Measurements from ENCODE around the gene KDM6B.

Gene KDM6B

DNA sequence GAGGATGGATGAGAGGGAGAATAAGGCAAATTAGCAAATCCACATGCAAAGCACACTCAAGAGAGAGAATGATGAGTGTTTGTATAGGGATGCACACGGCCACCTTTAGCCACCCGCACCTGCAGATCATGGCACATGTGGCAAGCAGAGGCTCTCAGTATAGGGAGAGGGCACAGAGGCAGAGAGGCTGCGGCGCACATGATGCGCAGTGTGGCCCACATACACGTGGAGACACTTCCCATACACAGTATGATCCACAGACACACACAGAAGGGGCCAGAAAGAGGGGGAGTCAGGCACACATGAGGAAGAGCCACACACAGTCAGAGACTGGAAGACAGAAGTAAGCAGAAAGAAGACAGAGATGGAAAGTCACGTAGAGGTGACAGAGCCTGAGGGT, 48.1 kb downstream of the KDM6B start:
- DNase-seq, result no peak

DNA sequence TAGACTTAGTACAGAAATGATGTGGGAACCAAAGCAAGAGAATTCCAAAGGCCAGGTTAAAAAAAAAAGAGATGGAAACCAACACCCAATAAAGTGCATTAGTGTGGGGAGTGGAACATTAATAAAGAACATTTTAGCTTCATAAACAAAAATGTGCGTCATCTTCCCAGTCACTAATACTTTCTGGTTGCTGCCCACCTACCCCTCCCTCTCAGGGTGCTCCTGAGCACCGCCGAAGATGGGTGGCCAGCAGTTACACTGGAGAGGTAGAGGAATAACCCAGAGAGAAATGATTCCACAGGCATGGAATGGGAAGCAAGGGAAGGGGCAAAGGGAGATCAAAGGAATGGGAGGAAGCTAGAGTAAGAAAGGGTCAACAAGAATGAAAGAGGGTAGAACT, 48.6 kb downstream of the KDM6B start:
- no peak for DNase-seq

Measured in NCI-H2107 (cell line).